ENCODE measurements around the gene NR6A1. TPM values are rescaled to one million over a fixed set of nuclear protein-coding genes. Genes with fewer than 3 reads are reported as not detected.
A peak's percentile ranks its signal among the peaks of the same experiment; 100 is the strongest.

The NR6A1 gene
- total and polyA plus RNA-seq, 2 of the 13 experiments (the other 11 are each of a cell fraction or from before 2014, with no cell fraction given), result 28.1 to 31.5 TPM

DNA sequence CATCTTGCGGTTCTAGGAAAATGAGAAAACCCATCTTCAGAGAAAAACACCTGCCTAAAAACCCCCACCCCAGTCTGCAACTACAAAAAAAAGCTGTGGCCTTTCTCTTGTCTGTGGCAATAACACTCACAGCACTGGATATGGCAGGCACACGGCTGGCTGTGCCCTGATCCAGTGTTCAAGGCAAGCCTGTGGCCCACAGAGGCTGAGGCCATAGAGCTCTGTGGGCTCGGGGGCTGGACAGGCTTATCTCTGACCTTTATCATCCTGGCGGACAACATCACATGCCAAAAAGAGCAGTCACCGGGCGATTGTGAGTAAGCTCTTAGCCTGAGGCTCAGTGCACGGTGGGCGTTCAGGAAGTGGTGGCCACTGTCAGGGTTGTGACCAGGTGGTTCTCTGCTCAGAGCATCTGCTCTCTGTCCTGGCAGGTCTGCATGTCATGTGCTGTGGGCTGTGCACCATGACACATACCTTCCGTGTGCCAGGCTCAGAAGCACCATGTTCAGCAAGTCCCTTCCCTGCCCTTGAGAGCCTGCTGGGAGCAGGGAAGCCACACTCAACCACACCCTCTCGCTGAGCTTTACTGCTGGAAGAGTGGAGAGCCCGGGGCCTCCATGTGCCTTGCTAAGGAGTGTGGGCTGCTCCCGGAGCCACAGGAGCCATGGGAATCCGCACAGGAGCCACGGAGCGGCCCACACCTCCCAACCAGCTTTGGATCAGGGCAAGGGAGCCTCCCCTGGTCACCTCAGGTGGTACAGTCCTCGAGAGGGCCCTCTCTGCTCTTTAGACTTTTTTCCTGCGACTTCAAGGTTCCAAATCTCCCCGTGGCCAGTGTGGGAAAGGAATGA lies 47.5 kb upstream of the NR6A1 start (continued):
- TF ChIP-seq BRD4 (CRISPR knock-in tag; IDR thresholded peaks at IDR 0.05) (peak; percentile 76; the same call in 1 of the 2 replicates), KDM6A (CRISPR knock-in tag; IDR thresholded peaks at IDR 0.05; ENCODE audit: low read depth) (0 out of 2 replicates have a peak, but pooled peaks have one; percentile 3), ZNF234 (CRISPR knock-in tag; conservative IDR thresholded peaks at IDR 0.05) (no peak), ZSCAN21 (CRISPR knock-in tag; IDR thresholded peaks at IDR 0.05; ENCODE audit: borderline replicate concordance) (peak; percentile 47; the same call in 1 of the 2 replicates), RXRB (CRISPR knock-in tag; IDR thresholded peaks at IDR 0.05; ENCODE audit: borderline replicate concordance) (peak; percentile 19; the same call in 1 of the 2 replicates), SP4 (CRISPR knock-in tag; IDR thresholded peaks at IDR 0.05) (peak; percentile 43; the same call in 1 of the 2 replicates), ZNF20 (CRISPR knock-in tag; IDR thresholded peaks at IDR 0.05) (no peak), KAT8 (CRISPR knock-in tag; IDR thresholded peaks at IDR 0.05) (peak; percentile 0; the same call in 1 of the 2 replicates), ZNF562 (CRISPR knock-in tag; IDR thresholded peaks at IDR 0.05; ENCODE audit: borderline replicate concordance) (no peak), EEA1 (CRISPR knock-in tag; IDR thresholded peaks at IDR 0.05; ENCODE audit: borderline replicate concordance) (0 out of 2 replicates have a peak, but pooled peaks have one; percentile 59), ELF3 (CRISPR knock-in tag; IDR thresholded peaks at IDR 0.05) (peak; percentile 69), ZNF704 (CRISPR knock-in tag; IDR thresholded peaks at IDR 0.05; ENCODE audit: borderline replicate concordance) (0 out of 2 replicates have a peak, but pooled peaks have one; percentile 55), ZNF816 (CRISPR knock-in tag; IDR thresholded peaks at IDR 0.05; ENCODE audit: borderline replicate concordance) (no peak), ERF (CRISPR knock-in tag; IDR thresholded peaks at IDR 0.05) (no peak), ZNF709 (CRISPR knock-in tag; IDR thresholded peaks at IDR 0.05) (no peak), ISL2 (CRISPR knock-in tag; IDR thresholded peaks at IDR 0.05) (0 out of 2 replicates have a peak, but pooled peaks have one; percentile 57), ZNF331 (CRISPR knock-in tag; IDR thresholded peaks at IDR 0.05) (peak; percentile 18; the same call in 1 of the 2 replicates), ZNF724P (CRISPR knock-in tag; IDR thresholded peaks at IDR 0.05; ENCODE audit: borderline replicate concordance) (no peak), LBX2 (CRISPR knock-in tag; IDR thresholded peaks at IDR 0.05; ENCODE audit: borderline replicate concordance) (0 out of 2 replicates have a peak, but pooled peaks have one; percentile 22), NCOA2 (CRISPR knock-in tag; IDR thresholded peaks at IDR 0.05) (0 out of 2 replicates have a peak, but pooled peaks have one; percentile 13)
- TF ChIP-seq, protein P1, sequence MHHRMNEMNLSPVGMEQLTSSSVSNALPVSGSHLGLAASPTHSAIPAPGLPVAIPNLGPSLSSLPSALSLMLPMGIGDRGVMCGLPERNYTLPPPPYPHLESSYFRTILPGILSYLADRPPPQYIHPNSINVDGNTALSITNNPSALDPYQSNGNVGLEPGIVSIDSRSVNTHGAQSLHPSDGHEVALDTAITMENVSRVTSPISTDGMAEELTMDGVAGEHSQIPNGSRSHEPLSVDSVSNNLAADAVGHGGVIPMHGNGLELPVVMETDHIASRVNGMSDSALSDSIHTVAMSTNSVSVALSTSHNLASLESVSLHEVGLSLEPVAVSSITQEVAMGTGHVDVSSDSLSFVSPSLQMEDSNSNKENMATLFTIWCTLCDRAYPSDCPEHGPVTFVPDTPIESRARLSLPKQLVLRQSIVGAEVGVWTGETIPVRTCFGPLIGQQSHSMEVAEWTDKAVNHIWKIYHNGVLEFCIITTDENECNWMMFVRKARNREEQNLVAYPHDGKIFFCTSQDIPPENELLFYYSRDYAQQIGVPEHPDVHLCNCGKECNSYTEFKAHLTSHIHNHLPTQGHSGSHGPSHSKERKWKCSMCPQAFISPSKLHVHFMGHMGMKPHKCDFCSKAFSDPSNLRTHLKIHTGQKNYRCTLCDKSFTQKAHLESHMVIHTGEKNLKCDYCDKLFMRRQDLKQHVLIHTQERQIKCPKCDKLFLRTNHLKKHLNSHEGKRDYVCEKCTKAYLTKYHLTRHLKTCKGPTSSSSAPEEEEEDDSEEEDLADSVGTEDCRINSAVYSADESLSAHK (CRISPR knock-in tag; IDR thresholded peaks at IDR 0.05; ENCODE audit: borderline replicate concordance), result no peak
- TF ChIP-seq, protein P2, sequence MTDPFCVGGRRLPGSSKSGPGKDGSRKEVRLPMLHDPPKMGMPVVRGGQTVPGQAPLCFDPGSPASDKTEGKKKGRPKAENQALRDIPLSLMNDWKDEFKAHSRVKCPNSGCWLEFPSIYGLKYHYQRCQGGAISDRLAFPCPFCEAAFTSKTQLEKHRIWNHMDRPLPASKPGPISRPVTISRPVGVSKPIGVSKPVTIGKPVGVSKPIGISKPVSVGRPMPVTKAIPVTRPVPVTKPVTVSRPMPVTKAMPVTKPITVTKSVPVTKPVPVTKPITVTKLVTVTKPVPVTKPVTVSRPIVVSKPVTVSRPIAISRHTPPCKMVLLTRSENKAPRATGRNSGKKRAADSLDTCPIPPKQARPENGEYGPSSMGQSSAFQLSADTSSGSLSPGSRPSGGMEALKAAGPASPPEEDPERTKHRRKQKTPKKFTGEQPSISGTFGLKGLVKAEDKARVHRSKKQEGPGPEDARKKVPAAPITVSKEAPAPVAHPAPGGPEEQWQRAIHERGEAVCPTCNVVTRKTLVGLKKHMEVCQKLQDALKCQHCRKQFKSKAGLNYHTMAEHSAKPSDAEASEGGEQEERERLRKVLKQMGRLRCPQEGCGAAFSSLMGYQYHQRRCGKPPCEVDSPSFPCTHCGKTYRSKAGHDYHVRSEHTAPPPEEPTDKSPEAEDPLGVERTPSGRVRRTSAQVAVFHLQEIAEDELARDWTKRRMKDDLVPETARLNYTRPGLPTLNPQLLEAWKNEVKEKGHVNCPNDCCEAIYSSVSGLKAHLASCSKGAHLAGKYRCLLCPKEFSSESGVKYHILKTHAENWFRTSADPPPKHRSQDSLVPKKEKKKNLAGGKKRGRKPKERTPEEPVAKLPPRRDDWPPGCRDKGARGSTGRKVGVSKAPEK (CRISPR knock-in tag; IDR thresholded peaks at IDR 0.05; ENCODE audit: borderline replicate concordance), result 0 out of 2 replicates have a peak, but pooled peaks have one; percentile 33
